GM11168 (cell line): ENCODE data around the gene KIF7.

Experiments
- in situ Hi-C: fragments of 300-500 bp; cut with MboI; formaldehyde crosslinking; loops from one replicate; pipeline ENCODE4 v1.12.0; 2022; ENCODE audit warnings: low sequenced_read_pairs; ENCODE audit not compliant: unreplicated experiment

The KIF7 gene

DNA sequence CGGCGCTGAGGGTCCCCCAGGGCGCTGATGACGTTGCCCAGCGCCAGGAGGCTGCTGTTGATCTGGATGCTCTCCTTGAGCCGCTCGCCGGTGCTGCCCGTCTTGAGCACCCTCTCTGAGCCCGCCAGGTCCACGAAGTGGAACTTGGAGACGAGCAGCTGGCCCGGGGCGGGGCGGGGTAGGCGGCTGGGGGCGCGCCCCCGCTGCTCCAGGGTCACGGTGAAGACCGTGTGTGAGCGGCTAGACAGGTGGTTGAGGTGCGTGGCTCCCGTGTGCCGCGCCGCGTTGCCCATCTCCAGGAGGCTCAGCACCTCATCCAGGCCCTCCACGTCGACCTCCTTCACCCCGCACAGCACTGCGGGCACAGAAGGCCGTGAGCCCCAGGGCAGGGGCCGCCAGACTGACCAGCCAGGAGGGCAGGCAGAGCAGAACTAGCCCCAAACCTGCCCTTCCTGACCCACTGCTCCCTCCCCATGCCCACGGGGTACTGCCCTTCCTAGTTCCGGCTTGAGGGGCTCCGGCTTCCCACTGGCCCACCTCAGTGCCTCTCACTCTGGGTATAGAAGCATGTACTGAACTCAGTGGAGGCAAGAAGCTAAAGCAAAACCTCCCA, 6.1 kb downstream of the KIF7 start:
- in situ Hi-C loops, result no loop called here

DNA sequence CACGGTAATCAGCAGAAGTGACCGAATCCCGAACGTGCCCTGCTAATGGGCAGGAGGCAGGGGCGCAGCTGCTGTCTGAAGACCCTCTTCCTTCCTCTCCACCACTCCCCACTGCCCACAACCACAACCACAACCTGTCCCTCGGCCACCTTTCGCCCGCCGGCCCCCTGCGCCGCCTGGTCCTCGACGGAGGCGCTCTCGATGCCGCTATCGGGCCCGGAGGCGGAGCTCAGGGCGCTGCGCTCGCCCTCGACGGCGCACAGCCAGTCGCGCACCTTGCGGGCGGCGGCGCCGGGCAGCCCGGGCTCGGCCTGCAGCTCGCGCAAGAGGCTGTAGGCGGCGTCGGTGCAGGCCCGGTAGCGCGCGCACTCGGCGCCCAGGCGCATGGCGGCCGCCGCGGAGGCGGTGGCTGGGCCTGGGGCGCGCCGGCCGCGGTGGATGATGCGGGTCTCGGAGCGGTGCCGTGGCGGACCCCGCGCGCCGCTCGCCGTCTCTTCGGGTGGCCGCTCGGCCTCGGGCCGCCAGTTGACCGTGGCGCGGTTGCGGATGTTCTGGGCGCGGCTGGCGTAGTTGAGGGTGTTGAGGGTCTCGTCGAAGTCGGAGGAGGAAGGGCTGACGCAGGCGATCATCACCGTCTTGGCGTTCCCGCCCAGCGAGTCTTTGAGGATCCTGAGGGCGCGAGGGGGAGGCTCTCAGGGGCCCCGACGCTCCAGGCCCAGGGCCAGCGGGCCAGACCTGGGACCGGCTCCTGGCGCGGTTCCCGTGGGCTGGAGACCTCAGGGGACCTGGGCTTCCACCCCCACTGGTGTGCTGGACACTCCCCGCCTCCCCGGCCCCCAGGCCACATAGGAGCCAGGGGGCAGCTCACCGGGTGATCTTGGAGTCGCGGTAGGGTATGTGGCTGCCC, 6.9 kb downstream of the KIF7 start:
- in situ Hi-C loops, result no loop called here

DNA sequence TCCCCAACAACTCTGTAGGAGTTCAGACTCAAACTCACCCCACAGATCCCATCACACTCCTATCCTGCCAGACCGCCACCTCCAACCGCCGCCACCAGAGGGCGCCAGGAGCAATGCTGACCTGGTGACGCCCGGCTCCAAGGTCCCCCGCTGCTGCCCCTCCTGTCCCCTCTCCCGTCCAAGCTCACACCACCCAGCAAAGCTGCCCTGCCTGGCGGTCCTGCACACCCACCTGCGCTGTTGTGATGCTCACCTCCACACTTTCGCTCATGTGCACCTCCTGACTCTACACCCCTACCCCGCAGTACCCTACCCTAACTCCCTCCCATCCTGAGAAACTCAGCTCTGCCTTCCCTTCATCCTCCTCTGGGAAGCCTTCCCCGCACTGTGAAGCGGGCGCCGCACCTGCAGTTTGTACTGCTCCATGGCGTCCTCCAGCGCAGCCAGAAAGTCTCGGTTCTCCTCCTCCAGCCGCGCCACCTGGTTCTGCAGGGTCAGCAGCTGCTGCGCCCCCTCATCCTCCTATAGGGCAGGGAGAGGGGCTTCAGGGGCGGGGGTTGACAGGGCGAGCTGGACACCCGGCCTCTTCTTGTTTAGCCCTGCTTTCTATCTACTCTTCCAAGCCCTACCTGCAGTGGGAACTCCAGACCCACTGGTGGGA, 7.9 kb downstream of the KIF7 start:
- in situ Hi-C loops, result no loop called here

DNA sequence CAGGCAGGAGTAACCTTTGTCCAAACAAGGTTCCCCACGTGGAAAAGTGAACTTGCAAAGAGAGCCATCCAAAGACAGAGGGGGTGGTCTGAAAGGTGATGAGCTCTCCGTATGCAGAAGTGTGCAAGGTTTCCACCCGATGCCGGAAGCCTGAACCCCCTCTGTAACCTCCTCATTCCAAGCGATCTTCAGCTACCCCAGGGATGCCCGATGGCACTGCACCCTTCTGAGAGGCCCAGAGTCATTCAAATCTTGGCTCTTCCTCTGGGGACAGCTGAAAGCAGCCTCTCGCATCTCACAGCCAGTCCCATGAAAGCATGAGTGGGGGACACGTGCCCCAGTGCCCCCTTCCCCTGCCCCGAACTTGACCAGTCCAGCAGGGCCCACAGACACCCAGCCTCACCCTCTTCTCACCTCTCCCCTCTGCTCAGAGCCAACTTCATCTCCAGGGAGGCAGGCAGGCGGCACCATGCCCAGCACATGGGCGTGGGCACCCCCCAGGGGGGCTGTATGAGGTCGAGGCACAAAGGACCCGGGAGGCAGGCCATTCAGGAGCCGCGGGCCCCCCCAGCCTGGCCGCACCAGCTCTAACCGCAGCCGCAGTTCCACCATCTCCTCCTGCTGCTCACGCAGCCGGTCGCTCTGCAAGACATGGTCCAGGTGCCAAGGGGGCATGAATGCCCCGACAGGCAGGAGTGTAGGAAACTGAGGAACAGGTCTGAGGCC, 8.7 kb downstream of the KIF7 start:
- in situ Hi-C loops, result no loop called here

DNA sequence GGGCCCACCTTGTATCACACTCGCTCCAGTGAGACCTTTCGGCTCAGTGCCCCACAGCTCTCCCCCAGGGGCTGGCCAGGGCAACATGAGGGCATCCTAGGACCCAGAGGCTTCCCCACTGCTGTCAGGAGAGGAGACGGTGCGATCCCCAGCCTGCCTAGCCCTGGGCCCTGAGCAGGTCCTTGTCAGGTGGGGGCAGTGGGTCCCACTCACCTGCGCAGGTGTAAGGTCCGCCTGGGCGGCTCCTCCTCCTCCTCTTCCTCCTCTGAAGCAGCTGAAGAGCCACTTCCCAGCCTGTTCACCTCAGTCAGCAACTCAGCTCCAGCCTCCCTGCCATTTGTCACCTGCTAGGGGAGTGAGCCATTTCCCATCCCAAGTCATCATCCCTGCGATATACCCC, 9.6 kb downstream of the KIF7 start:
- in situ Hi-C loops, result no loop called here

DNA sequence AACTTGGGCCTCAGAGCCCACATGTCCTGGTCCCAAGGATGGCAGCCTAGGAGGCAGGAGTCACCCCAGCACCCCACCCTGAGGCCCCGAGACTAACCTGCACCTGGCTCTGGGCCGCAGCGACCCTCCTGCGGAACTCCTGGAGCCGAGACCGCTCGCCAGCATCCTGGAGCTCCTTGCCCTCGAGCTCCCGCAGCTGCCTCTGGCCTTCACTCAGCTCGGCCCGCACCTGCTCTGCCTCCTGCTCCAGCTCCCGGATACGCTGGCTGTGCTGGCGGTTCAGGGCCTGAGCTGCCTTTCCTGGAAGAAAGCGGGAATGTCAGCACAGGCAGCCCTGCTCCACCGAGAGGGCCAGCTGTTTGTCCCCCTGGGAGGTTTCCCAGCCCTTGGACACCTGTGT, 13.2 kb downstream of the KIF7 start:
- in situ Hi-C loops, result no loop called here

DNA sequence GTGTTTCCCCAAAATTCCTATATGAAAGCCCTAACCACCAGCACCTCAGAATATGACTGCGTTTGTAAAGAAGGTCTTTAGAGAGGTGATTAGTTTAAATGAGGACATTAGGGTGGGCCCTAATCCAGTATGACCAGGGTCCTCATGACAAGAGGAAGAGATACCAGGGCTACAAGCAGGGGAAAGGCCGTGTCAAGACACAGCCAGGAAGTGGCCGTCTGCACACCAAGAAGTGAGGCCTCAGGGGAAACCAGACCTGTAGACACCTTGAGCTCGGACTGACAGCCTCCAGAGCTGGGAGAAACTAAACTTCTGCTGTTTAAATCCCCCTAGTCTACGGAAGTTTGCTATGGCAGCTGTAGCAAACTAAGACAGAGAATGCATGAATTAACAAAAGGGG, 14.2 kb downstream of the KIF7 start:
- in situ Hi-C loops, result no loop called here

DNA sequence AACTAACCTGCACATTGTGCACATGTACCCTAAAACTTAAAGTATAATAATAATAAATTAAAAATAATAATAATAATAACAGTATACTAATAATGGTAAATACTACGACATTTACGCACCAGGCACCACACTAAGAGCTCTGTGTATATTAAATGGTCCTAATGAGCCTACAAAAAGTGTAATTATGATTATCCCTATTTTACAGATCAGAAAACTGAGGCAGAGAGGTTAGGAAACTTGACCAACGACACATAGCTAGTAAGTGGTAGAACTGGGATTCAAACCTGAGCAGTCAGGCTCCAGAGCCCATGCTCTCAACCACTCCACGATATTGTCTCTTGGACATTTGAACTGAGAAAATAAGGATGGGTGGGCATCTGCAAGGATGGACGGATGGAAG, 15.0 kb downstream of the KIF7 start:
- in situ Hi-C loops, result no loop called here

DNA sequence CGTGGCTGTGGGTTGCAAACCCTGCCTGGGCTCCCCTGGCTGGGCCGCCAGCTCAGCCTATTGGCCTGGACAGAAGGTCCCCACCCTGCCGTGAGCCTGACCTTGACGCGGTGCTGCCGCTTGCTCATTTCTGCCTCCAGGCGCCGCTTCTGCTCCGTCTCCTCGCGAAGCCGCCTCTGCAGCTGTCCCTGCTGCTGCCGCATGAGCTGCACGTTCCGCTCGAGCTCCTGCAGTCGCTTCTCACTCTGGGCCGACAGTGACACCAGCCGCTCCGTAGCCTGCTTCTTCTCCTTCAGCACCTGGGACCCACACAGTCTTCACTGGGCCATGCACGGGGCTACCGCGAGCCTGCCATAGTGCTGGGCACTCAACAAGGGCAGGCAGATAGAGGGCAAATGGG, 21.7 kb downstream of the KIF7 start:
- in situ Hi-C loops, result no loop called here

DNA sequence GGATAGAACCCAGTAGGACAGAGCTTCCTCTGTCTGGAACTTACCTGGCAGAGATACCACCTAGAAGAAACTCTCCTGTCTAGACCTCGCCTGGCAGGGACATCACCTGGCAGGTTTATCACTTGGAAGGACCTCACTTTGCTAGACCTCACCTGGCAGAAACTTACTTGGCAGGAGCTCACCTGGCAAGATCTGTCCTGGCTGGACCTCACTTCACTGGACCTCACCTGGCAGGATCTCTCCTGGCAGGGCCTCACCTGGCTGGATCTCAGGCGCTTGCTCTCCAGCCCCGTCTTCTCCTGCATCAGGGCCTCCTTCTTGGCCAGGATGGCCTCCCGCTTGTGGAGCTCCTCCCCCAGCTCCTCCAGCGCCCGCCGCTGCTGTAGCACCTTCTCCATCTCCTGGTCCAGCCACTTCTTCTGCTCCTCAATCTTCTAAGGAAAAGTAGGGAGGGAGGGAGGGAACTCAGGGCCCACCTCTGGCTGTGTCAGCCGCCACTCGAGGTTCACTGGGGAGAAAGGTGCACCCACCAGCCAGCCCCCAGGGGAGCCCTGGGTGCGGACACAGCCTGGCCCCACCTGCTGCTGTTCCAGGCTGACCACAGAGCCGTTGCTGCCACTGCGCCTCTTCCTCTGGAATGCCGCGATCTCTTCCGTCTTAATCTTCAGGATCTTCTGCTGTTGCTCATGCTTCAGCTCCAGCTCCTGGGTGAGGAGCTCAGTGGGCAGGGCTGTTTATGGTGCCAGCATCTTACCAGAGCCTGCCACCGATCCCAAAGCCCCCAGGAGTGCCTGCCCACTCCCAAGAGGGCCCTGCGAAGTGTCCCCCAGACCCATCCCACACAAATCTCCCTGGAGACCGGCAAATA, 22.5 kb downstream of the KIF7 start:
- in situ Hi-C loops, result no loop called here

DNA sequence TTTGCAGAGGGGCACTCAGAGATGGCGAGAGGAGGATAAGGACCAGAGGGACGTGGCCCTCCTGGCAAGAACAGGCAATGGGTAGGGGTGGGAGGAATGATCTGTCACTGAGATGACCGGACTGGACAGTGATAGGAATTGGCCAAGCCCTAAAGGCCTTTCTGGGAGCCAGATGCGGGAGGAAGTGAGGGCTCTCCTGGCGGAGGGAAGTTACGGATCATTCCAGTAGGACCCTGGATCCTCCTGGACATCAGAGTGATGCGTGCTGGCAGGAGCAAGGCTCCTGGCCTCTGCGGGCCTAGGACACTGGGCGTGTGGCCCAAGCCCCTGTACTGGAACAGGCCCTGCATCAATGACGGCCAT, 23.4 kb downstream of the KIF7 start:
- in situ Hi-C loops, result no loop called here

DNA sequence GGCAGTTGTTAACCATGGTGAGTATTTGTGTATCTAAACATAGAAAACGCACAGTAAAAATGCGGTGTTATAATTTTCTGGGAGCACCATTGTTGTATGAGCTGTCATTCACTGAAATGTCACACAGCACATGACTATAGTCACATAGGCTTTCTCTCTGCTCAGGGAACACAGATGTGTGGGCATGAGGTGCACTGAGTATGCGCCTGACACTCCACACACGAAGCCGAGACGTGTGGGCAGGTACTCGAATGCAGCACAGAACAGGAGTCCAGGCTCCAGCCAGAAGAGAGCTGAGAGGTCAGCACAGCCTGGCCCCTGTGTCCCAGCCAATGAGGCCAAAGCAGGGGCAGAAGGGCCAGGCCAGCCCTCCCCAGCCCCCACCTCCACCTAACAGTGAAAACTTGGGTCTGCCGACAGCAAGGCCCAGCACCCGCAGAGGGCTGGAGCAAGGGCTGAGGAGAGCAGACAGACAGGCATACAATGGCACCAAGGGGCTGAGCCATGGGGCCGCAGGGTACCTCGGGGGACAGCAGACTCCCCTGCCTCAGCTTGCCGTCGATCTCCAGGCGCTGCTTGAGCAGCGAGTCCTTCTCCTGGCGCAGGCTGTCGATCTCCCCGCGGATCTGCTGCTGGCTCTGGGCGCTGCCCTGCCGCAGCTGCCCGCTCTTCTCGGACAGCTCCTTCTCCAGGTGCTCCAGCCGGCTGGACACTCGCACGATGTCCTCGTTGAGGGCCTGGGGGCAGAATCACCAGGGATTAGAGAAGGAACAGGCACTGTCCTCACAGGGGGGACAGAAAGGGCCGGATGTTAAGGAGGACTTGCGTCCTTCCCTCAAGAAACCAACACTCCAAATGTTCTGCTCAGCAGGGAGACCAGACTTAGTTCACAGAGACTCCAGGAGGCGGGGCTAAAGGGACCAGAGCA, 24.0 kb downstream of the KIF7 start:
- in situ Hi-C loops, result no loop called here

DNA sequence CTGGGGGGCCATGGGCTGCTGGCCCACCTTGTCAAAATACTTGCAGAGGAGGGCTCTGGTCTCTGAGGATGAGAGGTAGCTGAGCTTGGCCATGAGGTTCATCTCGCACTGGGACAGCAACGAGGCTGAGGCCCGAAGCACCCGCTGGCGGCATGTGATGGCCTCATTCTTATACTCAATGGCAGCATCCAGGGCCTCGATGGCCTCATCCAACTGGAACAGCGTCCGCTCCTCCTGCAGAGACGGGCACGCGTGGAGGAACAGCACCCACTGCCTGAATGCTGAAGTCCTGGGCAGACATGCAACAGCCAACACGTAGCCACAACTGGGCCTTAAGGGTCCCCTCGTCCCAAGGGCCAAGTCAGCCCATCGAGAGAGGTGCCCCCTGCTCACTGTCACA, 25.0 kb downstream of the KIF7 start:
- in situ Hi-C loops, result no loop called here

DNA sequence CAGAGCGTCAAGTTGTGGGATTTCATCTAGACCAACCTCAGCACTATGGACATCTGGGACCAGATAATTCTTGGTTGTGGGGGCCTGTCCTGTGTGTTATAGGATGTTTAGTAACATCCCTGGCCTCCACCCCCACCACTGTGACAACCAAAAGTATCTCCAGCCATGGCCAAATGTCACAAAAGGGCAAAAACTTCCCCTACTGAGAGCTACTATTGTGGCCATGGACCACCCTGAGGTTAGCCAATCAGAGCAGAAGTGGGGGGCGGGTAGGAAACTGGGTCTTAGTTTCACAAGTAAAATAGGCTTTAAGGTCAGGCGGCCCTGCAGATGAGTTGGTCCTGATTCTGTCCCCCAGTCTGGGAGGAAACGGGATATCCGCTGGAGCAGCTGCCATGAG, 25.4 kb downstream of the KIF7 start:
- in situ Hi-C loops, result no loop called here

DNA sequence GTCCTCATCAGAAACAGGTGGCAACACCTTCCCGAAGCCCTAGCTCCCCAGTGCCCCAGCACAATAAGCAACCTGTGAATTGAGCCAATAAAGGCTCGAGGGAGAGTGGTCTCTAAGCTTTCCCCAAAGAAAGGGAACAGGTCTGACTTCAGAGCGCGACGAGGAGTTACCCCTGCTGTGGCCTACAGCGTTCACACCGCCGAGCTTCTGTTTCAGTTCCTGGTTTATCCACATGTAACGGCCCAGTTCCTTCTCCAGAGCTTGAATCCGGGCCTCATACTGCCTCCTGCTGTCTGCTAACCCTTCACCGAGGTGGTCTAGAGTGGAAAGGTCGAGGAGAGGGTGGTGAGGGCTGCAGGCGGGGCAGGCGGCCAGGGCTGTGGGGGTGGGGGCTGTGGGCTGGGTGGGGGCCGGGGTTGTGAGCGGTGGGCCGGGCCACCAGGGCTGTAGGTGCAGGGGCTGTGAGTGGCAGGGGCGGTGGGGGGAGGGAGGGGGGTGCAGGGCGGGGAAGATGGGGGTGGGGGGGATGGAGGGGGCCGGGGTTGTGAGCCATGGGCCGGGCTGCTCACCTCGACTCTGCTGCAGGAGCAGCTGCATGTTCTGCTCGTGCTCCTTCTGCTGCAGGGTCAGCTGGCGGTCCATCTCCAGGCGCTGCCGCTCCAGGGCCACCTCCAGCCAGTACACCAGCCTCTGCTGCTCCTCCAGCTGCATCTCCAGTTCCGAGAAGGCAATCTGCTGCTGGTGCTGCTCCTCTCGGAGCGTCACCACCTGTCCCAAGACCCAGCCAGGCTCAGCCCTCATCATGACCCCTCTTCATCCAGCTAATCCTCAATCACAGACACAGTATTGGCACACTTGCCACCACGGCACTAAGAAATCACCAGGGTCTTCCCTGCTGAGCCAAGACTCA, 26.2 kb downstream of the KIF7 start:
- in situ Hi-C loops, result no loop called here

DNA sequence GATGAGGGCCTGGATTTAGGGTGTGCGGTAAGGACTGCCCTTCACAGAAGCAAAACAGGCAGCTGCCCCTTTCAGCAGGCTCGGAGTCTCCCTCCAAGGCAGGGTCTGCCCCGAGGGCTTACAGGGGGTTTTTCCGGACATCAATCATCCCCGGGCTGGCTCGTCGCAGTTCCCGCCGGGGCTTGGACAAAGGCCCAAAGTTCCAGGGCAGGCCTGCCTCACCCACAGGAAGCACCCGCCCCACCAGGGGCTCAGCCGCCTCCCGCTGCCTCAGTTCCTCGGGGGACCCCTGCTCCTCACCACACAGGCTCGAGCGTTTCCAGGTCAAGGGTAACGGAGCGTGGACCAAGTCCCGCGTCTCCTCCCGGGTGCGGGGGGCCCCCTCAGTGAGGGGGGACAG, 27.0 kb downstream of the KIF7 start:
- in situ Hi-C loops, result no loop called here

DNA sequence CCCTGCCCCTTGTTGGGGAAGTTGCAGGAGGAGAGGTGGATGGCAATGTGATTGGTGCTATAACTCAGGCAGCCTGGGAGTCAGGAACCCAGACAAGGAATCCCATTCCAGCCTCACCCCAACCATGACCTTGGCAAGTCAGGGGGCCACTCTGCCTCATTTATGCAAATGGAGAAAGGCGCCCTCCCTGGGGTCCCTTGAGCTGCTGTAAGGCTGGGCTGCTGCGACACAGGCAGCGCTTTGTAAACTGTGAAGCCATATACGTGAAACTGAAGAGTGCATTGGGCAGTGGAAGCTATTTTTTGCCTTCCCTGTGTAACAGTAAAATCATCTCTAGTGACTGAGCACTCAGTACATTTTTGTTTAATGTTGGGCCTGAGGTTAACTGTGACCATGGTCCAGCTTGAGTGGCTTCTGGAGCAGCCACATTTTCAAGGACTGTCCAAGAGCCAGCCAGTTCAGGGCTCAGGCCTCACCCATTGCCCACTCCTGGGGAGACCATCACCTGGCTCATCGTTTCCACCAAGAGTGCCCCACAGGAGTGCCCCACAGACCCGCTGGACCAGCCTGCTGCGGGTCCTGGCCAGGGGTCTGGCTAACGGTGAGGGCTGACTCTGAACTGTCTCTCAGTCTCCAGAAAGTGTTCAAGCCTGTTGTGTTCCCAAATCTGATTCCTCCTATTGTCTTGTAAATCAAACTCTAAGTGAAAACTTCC, 27.9 kb downstream of the KIF7 start:
- in situ Hi-C loops, result no loop called here
